SU-DHL-6 (cell line): ENCODE data around the gene APPL2.

Experiments used
- CTCF ChIP-seq: fragments of 200-600 bp; sonication (generic); IDR thresholded peaks from one replicate; pipeline ENCODE4 v1.5.1; 2017; ENCODE audit warnings: antibody characterized with exemption, mild to moderate bottlenecking, low read length, moderate library complexity; ENCODE audit not compliant: insufficient read depth, poor library complexity, severe bottlenecking
- EZH2phosphoT487 ChIP-seq: fragments of 200-600 bp; sonication (generic), shearing (Covaris generic); conservative IDR thresholded peaks from 2 replicates; pipeline ENCODE4 v1.6.1; 2018; ENCODE audit warnings: mild to moderate bottlenecking, antibody characterized with exemption, low read length, moderate library complexity, mixed read lengths

- no peak for TF ChIP-seq CTCF
- TF ChIP-seq EZH2phosphoT487, result no peak
Measured at GRCh38 chr12:105220929-105221290, 15.1 kb downstream of the APPL2 start.
